RPMI7951 (cell line): ENCODE results near the gene MAP3K5. TPM values are rescaled to one million over a fixed set of nuclear protein-coding genes. Genes with fewer than 3 reads are reported as not detected.
A peak's percentile ranks its signal among the peaks of the same experiment; 100 is the strongest.
"Not testable (repeated sequence)": the region's sequence is repeated elsewhere in the genome, so short reads cannot be mapped to it uniquely, and the experiment has no call there.

Source experiments
- DNase-seq: peaks from one replicate; pipeline ENCODE4 v3.0.0-alpha.2; 2012; ENCODE audit warnings: low read depth
- total RNA-seq: library from RNA; depleted of rRNA; stranded (reverse); fragments of >200 nt; shearing (Covaris generic); gene quantifications from 2 replicates; pipeline ENCODE4 v1.2.3, GENCODE V29; 2014; rRNA removed

Gene MAP3K5
- 6.2 and 6.3 TPM in 2 replicates for total RNA-seq

DNA sequence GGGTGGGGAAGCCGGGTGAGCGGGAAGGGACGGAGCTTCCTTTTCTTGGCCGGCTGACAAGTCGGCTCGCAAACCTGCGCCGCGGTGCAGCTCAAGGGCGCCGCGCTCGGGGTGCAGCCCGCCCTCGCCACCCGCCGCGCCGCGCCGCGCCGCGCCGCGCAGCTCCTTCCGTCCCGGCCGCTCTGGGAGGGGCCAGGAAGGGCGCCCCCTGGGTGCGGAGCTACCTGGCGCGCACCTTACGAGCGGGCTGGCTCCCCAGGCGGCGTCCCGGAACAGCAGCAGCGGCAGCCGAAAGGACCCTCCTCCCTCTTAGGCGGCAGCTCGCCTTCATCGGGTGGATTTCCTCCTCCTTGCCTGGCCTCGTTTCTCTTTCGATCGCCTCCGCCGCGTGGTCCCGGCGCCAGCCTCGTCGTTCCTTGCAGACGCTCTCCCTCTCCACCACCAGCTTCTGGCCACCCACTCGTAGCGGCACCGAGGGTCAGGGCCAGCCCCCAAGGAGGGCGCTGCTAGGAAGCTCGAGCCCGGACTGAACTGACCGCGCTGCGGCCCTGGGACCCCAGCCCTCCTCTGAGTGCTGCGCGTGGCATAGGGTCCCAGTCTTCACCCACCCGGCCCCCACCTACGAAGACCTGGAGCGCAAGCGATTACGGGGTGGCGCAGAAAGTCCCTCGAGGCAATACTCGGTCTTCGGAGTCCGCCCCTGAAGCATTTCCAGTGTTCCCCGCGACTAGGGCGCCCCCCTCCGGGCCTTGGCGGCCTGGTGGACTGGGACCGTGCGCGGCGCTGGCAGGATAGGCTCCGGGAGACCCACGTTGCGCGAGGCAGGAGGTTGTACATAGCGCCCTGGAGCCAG lies at the start of gene MAP3K5:
TSS of gene MAP3K5 (minus strand) at position 68 of the 853 bp plus-strand sequence. CDS start 320 bp downstream, outside the sequence.
- peak; percentile 82 for DNase-seq

GRCh38 chr6:136840276-136841001 lies 48.2 kb upstream of the MAP3K5 start:
- DNase-seq, result no peak

DNA sequence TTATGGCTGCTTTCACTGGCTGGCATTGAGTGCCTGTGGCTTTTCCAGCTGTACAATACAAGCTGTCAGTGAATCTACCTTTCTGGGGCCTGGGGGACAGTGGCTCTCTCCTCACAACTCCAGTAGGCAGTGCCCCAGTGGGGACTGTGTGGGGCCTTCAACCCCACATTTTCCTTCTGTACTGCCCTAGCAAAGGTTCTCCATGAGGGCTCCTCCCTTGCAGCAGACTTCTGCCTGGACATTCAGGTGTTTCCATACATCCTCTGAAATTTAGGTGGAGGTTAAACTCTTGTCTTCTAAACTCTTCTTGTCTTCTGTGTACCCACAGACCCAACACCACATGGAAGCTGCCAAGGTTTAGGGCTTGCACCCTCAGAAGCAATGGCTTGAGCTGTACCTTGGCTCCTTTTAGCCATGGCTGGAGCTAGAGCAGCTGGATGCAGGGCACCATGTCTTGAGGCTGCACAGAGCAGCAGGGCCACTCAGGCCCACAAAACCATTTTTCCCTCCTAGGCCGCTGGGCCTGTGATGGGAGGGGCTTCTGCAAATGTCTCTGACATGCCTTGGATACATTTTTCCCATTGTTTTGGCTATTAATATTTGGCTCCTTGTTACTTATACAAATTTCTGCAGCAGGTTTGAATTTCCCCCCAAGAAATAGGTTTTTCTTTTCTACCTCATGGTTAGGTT lies 39.7 kb upstream of the MAP3K5 start:
- DNase-seq, result no peak

DNA sequence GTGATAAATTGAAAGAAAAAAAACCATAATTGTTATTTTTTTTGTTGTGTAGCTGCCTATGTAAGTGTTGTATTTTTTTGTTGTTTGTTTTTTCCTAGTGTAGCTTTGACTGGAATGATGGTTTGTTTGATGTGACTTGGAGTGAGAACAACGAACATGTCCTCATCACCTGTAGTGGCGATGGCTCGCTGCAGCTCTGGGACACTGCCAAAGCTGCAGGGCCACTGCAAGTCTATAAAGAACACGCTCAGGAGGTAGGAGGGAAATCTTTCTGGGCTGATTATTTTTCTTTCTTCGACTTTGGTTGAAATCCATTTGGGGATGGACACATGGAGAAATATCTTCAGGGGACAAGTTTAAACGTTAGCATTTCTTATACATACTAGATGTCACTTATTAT lies 33.9 kb upstream of the MAP3K5 start:
- DNase-seq, result no peak

GRCh38 chr6:136823128-136823660 lies 30.9 kb upstream of the MAP3K5 start:
- peak; percentile 15 for DNase-seq

- DNase-seq, result peak; percentile 91
These were observed 30.3 kb upstream of the MAP3K5 start, which contains the start of gene PEX7 for GRCh38 chr6:136822376-136823127. PEX7 (plus strand) TSS chr6:136822592; CDS start chr6:136822666, 74 bp downstream.

- DNase-seq, result no peak
These were observed 29.7 kb upstream of the MAP3K5 start for GRCh38 chr6:136822046-136822375.

GRCh38 chr6:136820561-136820960 lies 28.3 kb upstream of the MAP3K5 start:
- no peak for DNase-seq

DNA sequence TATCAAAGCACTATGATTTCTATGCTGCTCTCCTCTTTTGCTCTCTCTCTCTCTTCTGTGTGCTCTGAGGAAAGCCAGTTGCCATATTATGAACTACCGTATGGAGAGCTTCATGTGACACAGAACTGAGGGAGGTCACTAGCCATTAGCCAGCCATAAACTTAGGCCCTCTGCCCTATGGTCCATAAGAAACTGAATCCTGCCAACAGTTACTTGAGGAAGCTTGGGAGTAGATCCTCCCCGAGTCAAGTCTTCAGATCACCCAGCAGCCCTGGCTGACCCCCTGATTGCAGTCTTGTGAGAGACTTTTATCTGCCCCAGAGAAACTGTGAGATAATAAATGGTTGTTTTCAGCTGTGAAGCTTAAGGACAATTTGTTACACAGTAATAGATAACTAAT lies 24.4 kb upstream of the MAP3K5 start:
- no peak for DNase-seq

DNA sequence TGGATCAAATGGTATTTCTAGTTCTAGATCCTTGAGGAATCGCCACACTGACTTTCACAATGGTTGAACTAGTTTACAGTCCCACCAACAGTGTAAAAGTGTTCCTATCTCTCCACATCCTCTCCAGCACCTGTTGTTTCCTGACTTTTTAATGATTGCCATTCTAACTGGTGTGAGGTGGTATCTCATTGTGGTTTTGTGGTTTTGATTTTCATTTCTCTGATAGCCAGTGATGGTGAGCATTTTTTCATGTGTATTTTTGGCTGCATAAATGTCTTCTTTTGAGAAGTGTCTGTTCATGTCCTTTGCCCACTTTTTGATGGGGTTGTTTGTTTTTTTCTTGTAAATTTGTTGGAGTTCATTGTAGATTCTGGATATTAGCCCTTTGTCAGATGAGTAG lies 23.3 kb upstream of the MAP3K5 start:
- DNase-seq, result not testable (repeated sequence)

- DNase-seq, result no peak
These were observed 19.9 kb upstream of the MAP3K5 start for GRCh38 chr6:136812174-136812573.

DNA sequence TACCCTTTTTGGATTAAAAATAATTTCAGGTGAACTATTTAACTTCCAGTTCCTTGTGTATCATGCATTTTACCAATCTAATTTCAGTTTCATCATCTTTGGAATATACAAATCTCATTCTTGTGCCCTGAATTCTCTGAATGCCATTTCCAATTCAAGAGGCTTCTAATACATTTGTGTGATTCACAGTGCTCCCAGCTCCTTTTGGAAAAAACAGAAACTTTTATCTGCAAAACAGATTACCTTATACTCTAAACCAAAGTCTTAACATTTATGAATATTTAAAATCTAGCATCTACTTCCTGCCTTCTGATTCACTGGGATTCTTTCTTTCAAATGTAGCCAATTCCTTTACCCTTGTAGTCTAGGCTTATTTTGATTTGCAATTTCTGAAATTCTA lies 19.0 kb upstream of the MAP3K5 start:
- DNase-seq, result no peak

GRCh38 chr6:136809091-136809860 lies 17.0 kb upstream of the MAP3K5 start:
- DNase-seq, result no peak

DNA sequence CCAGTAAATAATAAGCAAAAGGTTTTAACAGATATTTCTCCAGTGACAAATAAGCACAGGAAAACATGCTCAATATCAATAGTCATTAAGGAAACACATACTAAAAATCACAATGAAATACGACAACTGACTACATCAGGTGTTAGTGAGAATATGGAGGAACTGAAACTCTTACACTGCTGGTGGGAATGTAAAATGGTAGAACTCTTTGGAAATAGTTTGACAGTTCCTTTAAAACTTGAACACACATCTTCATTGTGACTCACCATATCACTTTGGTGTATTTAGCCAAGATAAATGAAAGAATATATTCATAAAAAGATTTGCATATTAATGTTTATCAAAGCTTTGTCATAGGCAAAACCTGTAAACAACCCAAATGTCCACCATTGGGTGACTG lies 11.3 kb upstream of the MAP3K5 start:
- no peak for DNase-seq

GRCh38 chr6:136801581-136801980 lies 9.3 kb upstream of the MAP3K5 start:
- DNase-seq, result no peak

DNA sequence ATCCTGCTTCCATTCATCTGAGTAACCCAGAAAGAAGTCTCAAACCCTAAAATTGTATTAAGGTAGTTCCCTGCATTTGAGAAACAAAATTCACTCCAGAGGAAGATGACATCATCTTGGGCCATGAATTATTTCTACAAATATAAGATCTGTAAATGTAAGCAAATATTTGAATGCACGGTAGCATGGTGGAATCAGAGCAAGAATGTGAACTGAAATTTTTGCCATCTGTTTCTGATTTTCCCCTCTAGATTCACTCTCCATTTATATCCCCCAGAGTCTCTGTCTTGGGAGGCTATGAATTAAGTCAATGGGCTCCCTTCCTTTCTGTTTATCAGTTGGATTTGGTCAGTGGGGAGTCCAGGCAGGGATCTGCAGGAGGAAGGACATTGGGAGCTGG lies 5.8 kb upstream of the MAP3K5 start:
- no peak for DNase-seq

DNA sequence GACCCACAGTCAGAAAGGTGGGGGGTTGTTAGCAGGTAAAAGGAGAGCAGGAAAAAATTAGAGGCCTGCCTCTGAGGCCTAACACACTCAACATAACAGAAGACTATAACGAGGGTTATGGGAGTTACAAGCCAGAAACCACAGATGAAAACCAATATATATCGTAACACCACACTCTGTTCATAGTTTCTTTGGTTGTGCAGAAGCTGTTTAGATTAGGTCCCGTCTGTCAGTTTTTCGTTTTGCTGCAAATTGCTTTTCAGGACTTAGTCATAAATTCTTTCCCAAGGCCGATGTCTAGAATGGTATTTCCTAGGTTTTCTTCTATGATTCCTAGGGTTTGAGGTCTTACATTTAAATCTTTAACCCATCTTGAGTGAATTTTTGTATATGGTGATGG lies 3.7 kb upstream of the MAP3K5 start:
- no peak for DNase-seq

DNA sequence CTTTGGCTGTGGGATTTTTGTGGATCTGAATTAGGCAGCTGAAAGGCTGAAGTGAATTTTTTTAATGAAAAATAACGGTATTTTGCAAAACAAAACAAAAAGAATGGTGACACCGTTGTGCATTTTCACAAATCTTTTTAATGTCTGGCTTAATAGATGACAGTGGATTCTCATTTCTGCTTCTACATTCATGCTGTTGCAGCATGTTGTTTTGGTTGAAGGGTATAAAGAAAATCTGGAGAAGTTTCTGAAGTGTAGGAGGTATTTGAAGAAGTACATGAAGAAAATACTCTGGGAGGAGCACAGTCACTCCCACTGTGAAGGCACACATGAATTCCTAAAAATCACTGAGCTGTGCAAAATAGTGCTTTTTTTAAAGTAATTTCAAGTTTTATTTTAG lies 3.1 kb upstream of the MAP3K5 start:
- no peak for DNase-seq

GRCh38 chr6:136793363-136793762 lies 1.1 kb upstream of the MAP3K5 start:
- no peak for DNase-seq

DNA sequence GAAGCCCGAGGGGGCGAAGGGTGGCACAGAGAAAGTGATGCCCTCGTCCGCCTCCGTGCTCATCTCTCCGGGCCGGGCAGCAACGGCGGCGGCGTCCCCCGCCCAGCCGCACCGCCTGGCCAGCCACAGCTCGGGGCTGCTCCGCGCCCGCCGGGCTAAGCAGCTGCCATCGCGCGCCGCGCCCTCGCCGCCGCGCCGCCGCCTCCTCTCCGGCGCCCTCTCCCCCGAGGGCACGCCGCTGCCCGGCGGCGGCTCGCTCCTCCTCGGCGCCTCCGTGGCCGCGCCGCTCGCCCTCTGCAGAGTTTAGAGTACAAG lies 225 bp downstream of the MAP3K5 start:
- DNase-seq, result no peak
